Measurements from ENCODE around the gene EYS.

The EYS gene

GRCh38 chr6:65191471-65191870 is 515.6 kb downstream of the EYS start:
- DNase-seq: no peak

- no peak for DNase-seq
Observed at GRCh38 chr6:65189236-65189881, 517.7 kb downstream of the EYS start.

GRCh38 chr6:65186826-65187225 is 520.2 kb downstream of the EYS start:
- no peak for DNase-seq

DNA sequence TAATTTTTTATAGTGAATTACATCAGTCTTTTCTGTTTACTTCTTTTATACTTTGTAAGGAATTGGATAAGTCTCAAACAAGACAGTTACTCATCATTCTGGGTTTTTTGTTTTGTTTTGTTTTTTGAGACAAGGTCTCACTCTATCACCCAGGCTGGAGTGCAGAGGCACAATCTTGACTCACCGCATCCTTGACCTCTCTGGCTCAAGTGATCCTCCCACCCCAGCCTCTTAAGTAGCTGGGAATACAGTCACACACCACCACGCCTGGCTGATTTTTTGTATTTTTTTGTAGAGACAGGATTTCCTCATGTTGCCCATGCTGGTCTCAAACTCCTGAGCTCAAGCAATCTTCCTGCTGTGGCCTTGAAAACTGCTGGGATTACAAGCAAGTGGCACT is 524.3 kb downstream of the EYS start:
- DNase-seq: no peak

DNA sequence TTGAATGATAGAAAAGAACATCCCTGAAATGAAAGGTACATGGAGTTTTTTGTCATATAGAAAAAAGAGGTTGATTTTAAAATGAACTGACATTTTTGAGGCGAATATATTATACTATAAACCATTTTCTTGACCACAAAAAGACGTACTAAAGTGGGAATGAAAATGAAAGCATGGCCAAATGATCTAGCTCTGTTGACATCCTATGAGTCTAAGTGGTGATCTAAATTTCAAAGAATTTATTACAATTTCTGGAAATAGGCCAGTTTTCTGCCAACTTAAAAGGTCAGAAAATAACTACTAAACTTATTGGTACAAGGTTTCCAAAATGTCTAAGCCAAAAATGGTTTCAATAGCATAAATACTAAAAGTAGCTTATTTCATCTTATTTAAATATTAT is 536.8 kb downstream of the EYS start:
- DNase-seq: no peak

GRCh38 chr6:65161661-65162060 is 545.4 kb downstream of the EYS start:
- no peak for DNase-seq

GRCh38 chr6:65157025-65157424 is 550.0 kb downstream of the EYS start:
- no peak for DNase-seq

GRCh38 chr6:65155083-65155482 is 551.9 kb downstream of the EYS start:
- no peak for DNase-seq

GRCh38 chr6:65149841-65150240 is 557.2 kb downstream of the EYS start:
- no peak for DNase-seq

- DNase-seq: no peak
Observed at GRCh38 chr6:65148839-65149238, 558.2 kb downstream of the EYS start.

GRCh38 chr6:65135567-65135966 is 571.5 kb downstream of the EYS start:
- DNase-seq: no peak

- no peak for DNase-seq
Observed at GRCh38 chr6:65126667-65127066, 580.4 kb downstream of the EYS start.

DNA sequence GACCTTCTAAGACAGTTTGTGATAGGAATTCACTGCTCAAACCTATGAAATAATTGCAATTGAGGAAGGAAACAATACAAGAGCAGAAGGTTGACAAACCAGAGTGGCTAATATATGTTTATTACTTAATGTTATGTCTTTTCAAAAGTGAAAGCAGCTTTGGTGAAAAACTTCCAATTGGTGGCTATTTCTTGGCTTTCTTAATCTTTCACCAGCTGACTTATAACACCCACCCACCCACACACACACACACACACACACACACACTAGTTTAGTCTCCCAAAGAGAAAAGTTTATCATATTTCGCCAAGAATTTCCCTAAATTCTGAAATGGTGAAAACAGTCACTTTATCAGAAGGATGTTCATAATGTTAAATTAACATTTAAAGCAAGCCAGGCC is 583.5 kb downstream of the EYS start:
- DNase-seq: no peak

DNA sequence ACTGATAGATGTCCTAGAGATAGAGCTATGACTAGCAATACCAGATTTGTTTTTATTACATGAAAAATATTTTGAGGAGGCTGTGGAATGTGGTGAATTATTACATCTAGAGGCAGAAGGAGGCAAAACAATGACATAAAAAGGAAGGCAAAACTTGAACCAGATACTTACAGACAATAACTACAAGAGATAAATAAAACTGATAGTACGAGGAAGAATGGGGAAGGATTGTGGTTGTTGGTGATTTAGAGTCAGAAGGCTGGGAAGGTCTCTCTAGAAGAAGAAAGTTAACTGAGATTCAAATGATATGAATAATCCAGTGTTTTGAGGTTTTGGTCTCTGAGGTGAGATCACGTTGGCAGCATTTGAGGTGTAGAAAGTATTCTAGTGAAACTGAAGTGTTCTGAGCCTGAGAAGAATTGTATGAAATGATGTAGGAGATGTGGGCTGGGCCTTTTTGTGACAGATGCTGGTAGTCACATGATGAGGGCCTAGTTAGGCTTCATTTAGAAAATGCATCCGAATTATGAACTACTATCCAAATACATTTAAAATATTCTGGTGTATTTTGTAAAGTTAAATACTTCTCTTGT is 589.1 kb downstream of the EYS start:
- no peak for DNase-seq

DNA sequence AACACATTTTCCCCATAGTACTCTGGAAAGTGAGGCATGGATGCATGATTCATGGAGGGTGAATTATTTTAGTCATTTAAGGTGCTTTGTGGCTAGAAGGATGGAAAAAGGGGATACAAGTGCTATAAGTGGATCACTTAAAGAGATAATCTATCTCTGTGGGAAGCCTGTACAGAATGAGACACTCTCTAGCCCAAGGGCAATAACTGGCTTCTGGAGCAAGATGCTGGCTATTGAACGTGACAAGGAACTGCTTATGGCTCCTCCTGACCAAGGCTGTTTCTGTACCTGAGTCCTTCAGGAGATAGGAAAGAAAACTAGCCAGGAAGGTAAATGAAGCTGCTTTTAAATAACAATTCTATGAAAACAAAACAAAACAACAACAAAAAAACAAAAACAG is 590.7 kb downstream of the EYS start:
- DNase-seq: no peak

- no peak for DNase-seq
Observed at GRCh38 chr6:65113581-65113980, 593.4 kb downstream of the EYS start.

DNA sequence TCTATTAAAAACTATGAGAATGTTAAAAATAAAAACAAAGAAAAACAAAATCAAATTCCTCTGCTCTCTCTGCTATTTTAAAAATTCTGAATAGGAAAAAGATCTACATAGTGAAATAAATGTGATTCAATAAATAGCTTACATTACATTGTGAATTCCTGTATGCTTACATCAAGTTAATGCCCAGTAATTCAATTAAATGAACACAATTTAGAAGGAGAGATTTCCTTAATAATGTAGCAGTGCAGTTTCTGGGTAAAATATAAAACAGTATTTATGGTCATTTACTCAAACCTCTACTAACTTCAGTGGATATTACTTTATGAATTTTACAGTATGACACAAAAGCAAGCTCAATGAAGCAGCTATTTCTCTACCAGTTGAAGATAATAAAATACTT is 594.6 kb downstream of the EYS start:
- no peak for DNase-seq

DNA sequence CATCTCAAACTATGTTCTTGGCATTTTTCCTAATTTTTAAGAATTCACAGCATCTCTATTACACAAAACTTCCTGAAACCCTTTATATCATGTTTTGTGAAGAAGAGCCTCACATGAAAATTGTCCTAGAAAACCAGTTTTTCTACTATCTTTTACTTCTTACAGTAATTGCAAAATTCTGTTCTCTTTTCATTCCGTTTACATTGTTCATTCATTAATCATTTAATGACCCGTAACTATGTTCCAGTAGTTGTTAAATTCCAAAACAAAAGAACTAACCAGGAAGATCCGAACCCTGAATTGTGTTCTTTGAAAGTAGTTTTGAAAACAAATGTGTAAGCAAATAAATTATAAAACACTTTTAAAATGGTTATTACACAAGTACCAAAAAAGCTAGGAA is 597.0 kb downstream of the EYS start:
- no peak for DNase-seq

- DNase-seq: no peak
Observed at GRCh38 chr6:65098349-65098748, 608.7 kb downstream of the EYS start.

DNA sequence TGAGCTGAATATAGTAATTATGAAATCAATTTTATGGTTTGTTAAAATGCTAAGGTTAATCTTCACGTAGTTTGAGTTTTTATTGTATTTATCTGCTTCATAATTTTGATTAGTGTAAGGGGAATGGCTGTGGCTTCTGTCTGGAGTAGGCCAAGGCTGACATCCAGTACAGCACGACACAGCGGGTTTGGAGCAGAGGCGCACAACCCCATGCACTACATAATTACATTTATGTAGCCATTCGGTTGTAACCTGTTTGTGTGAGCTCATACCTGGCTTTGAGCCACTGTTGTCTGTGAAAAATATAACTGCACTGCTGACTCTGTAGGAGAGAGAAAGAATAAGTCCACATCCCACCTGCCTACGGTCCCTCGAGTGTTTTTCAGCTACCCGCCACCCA is 615.5 kb downstream of the EYS start:
- DNase-seq: no peak

DNA sequence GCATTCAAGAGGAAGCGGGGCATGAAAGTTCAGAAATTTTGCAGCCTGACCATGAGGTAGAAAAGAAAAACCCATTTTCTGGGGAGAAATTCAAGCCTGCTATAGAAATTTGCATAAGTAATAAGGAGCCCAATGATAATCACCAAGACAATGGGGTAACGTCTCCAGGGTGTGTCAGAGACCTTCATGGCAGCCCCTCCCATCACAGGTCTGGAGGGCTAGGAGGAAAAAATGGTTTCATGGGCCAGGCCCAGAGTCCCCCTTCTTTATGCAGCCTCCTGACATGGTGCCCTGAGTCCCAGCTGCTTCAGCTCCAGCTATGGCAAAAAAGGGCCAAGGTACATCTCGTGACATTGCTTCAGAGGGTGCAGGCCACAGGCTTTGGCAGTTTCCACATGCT is 618.5 kb downstream of the EYS start:
- no peak for DNase-seq

GRCh38 chr6:65081756-65082155 is 625.3 kb downstream of the EYS start:
- no peak for DNase-seq

DNA sequence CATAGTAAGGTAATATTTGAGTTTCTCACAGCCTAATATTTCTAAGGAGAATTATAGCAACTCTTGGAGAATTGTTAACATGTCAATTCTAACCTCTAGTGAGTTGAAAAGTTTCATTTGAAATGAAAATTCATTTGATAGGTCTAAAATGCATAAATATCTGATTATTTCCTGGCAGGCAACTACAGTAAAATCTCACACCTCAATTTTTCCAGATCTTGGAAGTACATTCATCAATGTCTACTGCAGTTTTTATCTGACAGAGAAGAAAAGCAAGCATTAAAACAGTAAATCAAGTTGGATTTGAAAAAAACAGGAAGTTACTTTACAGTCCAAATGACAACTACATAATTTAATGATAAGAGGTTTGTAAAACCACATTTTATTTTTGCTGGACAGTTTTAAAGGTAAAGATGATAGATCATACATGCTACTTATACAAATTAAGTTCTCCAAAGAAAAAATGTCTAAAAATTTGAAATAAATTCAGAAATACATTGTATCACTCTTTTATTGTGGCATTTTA is 631.3 kb downstream of the EYS start:
- no peak for DNase-seq

DNA sequence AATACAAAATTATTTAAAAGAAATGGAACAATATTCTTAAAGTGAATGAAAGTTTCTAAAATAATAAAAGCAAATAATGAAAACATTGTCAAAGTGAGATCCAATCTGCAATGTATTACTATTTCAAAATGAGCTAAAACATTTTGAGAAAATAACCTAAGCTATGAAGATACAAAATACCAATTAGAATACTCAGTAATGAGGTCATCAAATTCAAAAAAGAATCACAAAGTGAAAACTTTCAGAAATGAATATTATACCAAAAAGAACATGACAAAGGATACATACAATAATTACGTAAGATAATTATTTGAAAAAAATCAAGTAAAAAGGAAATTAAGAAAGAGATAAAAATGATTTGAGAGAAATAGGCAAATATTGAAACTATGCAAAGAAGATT is 634.5 kb downstream of the EYS start:
- no peak for DNase-seq

GRCh38 chr6:65071480-65071879 is 635.5 kb downstream of the EYS start:
- DNase-seq: no peak
